ENCODE data around the gene NR2F1. TPM values are rescaled to one million over a fixed set of nuclear protein-coding genes. Genes with fewer than 3 reads are reported as not detected.
"Not testable (repeated sequence)": the region's sequence is repeated elsewhere in the genome, so short reads cannot be mapped to it uniquely, and the experiment has no call there.

NR2F1 gene
- total RNA-seq (1.3 and 1.5 TPM in 2 replicates), polyA plus RNA-seq (0.13 and 0.32 TPM in 2 replicates)

DNA sequence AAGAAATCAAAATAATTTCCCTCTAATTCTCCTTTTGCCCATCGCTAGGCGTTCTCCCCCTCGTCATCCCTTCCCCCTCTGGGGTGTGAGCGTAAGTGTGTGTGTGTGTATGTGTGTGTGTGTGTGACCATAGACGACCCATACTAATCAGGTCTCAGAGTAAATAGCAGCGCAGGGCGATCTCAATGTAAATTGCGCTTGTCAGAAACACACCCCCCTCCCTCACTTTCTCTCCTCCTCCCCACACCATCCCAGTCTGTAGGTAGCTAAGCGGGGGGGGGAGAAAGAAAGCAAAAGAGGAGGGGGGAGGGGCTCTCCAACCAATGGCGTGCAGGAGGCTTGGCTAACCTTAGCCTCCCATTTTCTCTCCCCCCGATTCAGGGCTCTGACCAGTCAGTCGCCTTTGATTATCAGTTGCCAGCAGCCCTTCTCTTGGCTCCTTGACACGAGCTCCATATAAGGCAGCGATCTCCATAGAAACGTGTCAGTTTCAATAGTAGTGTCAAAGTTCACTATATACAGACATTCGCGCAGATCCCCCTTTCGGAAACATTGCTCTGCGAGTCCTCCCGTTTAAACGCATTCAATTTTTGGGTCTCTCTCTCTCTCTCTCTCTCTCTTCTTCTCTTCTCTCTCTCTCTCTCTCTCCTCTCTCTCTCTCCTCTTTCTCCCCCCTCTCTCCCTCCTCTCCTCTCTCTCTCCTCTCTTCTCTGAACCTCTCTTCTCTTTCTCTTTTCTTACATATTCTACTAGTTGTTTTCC lies at the start of gene NR2F1:
Gene NR2F1 (plus strand): TSS at position 546 of the 762 bp plus-strand sequence. CDS start 1,802 bp downstream, outside the sequence.
- TF ChIP-seq, protein P1, sequence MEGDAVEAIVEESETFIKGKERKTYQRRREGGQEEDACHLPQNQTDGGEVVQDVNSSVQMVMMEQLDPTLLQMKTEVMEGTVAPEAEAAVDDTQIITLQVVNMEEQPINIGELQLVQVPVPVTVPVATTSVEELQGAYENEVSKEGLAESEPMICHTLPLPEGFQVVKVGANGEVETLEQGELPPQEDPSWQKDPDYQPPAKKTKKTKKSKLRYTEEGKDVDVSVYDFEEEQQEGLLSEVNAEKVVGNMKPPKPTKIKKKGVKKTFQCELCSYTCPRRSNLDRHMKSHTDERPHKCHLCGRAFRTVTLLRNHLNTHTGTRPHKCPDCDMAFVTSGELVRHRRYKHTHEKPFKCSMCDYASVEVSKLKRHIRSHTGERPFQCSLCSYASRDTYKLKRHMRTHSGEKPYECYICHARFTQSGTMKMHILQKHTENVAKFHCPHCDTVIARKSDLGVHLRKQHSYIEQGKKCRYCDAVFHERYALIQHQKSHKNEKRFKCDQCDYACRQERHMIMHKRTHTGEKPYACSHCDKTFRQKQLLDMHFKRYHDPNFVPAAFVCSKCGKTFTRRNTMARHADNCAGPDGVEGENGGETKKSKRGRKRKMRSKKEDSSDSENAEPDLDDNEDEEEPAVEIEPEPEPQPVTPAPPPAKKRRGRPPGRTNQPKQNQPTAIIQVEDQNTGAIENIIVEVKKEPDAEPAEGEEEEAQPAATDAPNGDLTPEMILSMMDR (IDR thresholded peaks at IDR 0.05; ENCODE audit: low read depth, low read length) = no peak
- H3K9me3 ChIP-seq (ENCODE audit: low read depth) = no peaks in the 10 kb centered on the region
- H3K27me3 ChIP-seq = peaks cover 97% of the 10 kb centered on the region
- peak within 1 kb of the TSS; percentile 48 for H3K4me3 ChIP-seq
- no peaks in the 10 kb centered on the region for H3K36me3 ChIP-seq
- no peak within 1 kb of the TSS for H3K27ac ChIP-seq
- peaks cover 13% of the 10 kb centered on the region for H3K4me1 ChIP-seq (ENCODE audit: low read depth)
- DNase-seq (ENCODE audit: low read depth in 1 of 2, low spot score in 1 of 2) = peak in 1 of 2 donors; percentile 100

- DNase-seq (ENCODE audit: low read depth in 1 of 2, low spot score in 1 of 2) = no peak
- Histone ChIP-seq H3K27ac (no peak overlapping the region), H3K27me3 (peaks cover 35% of the 10 kb centered on the region), H3K4me1 (ENCODE audit: low read depth) (no peaks in the 10 kb centered on the region), H3K4me3 (no peak overlapping the region), H3K9me3 (ENCODE audit: low read depth) (no peaks in the 10 kb centered on the region), H3K36me3 (no peaks in the 10 kb centered on the region)
- TF ChIP-seq, protein P1 (IDR thresholded peaks at IDR 0.05; ENCODE audit: low read depth, low read length) = no peak
These were observed 37.1 kb upstream of the NR2F1 start for GRCh38 chr5:93545872-93546271.

DNA sequence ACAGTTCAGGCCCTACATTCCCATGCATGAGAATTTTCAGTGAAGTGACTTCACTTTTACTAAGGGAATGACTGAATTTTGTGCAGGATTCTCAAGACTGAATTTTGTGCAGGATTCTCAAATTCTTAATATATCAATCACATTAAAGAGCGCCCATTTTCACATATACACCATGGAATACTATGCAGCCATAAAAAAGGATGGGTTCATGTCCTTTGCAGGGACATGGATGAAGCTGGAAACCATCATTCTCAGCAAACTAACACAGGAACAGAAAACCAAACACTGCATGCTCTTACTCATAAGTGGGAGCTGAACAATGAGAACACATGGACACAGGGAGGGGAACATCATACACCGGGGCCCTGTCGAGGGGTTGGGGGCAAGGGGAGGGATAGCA lies 33.4 kb upstream of the NR2F1 start:
- not testable (repeated sequence) for H3K36me3 ChIP-seq; DNase-seq (ENCODE audit: low read depth in 1 of 2, low spot score in 1 of 2)
- peaks cover 47% of the 10 kb centered on the region for H3K27me3 ChIP-seq

GRCh38 chr5:93557021-93557604 lies 25.9 kb upstream of the NR2F1 start:
- no peaks in the 10 kb centered on the region for H3K36me3 ChIP-seq
- no peaks in the 10 kb centered on the region for H3K9me3 ChIP-seq (ENCODE audit: low read depth)
- DNase-seq (ENCODE audit: low read depth in 1 of 2, low spot score in 1 of 2) = no peak
- no peak overlapping the region for H3K4me3 ChIP-seq
- H3K4me1 ChIP-seq (ENCODE audit: low read depth) = no peaks in the 10 kb centered on the region
- TF ChIP-seq, protein P1 (IDR thresholded peaks at IDR 0.05; ENCODE audit: low read depth, low read length) = no peak
- H3K27ac ChIP-seq = no peak overlapping the region
- peaks cover 35% of the 10 kb centered on the region for H3K27me3 ChIP-seq

More for the DNA sequence above, 33.4 kb upstream of the NR2F1 start:
- H3K27ac ChIP-seq; H3K9me3 ChIP-seq (ENCODE audit: low read depth); H3K4me3 ChIP-seq; H3K4me1 ChIP-seq (ENCODE audit: low read depth): not testable (repeated sequence)

DNA sequence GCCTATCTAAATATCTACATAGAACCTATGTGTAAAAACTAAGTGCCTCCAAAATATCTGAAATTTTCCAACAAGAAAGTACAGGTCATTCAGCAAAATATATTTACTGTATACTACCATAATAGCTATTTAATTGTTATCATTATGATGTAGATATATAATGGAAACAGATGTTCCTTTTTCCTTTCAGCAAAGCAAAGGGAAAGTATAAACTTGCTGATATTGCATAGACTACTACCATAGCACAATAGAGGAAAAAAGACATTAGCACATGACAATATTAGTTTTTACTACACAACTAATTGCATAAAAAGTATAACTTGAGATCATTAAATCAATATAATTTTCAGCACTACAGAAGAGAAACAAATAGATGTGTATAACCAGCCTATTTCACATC lies 16.9 kb upstream of the NR2F1 start:
- TF ChIP-seq, protein P1 (IDR thresholded peaks at IDR 0.05; ENCODE audit: low read depth, low read length) = no peak
- DNase-seq (ENCODE audit: low read depth in 1 of 2, low spot score in 1 of 2) = no peak
- Histone ChIP-seq H3K4me3 (no peak overlapping the region), H3K36me3 (no peaks in the 10 kb centered on the region), H3K4me1 (ENCODE audit: low read depth) (no peaks in the 10 kb centered on the region), H3K27ac (no peak overlapping the region), H3K9me3 (ENCODE audit: low read depth) (no peaks in the 10 kb centered on the region), H3K27me3 (peaks cover 73% of the 10 kb centered on the region)

- H3K4me1 ChIP-seq (ENCODE audit: low read depth) = peaks cover 7% of the 10 kb centered on the region
- no peak overlapping the region for H3K27ac ChIP-seq
- no peak overlapping the region for H3K4me3 ChIP-seq
- TF ChIP-seq, protein P1 (IDR thresholded peaks at IDR 0.05; ENCODE audit: low read depth, low read length) = no peak
- H3K9me3 ChIP-seq (ENCODE audit: low read depth) = no peaks in the 10 kb centered on the region
- no peaks in the 10 kb centered on the region for H3K36me3 ChIP-seq
- peaks cover 86% of the 10 kb centered on the region for H3K27me3 ChIP-seq
- no peak for DNase-seq (ENCODE audit: low read depth in 1 of 2, low spot score in 1 of 2)
These were observed 15.6 kb upstream of the NR2F1 start for GRCh38 chr5:93567424-93567823.

Data from cardiac muscle cell (in vitro differentiated cells and primary cell).